A673 (cell line): ENCODE results near the gene PAK5. TPM values are rescaled to one million over a fixed set of nuclear protein-coding genes. Genes with fewer than 3 reads are reported as not detected.

Experiments
- BruUV-seq: library from RNA; stranded (reverse); fragments of 400-500 nt; replicated peaks from 2 replicates; lab custom pipeline; 2021; lab: Mats Ljungman, UMichigan
- CTCF ChIA-PET: fragments of 300-600 bp; sonication (Branson Sonifier 250); formaldehyde crosslinking; loops from one replicate; lab custom pipeline; 2022; ENCODE audit warnings: antibody characterized with exemption; lab: Charles Lee
- POLR2A ChIA-PET: fragments of 300-600 bp; sonication (Branson Sonifier 250); formaldehyde crosslinking; loops from one replicate; lab custom pipeline; 2022; ENCODE audit warnings: antibody characterized with exemption; ENCODE audit not compliant: low non-redundant PET; lab: Charles Lee
- DNase-seq: peaks from one replicate; pipeline ENCODE4 v3.0.0-alpha.2; 2015; ENCODE audit warnings: low spot score
- H3K27ac ChIP-seq: fragments of 200-600 bp; sonication (generic); 2 replicates; pipeline ENCODE4 v1.5.1; 2016; ENCODE audit warnings: mixed run types, low read depth, mild to moderate bottlenecking, mixed read lengths, antibody characterized with exemption, low read length; ENCODE audit not compliant: poor library complexity, severe bottlenecking
- H3K27me3 ChIP-seq: fragments of 200-600 bp; sonication (generic); replicated peaks from 2 replicates; pipeline ENCODE4 v1.6.1; 2017; ENCODE audit warnings: mixed run types, low read depth, mild to moderate bottlenecking, mixed read lengths, antibody characterized with exemption, low read length; ENCODE audit not compliant: insufficient read depth, poor library complexity
- H3K36me3 ChIP-seq: fragments of 200-600 bp; sonication (generic); 2 replicates; pipeline ENCODE4 v1.6.1; 2016; ENCODE audit warnings: mixed run types, mild to moderate bottlenecking, mixed read lengths, antibody characterized with exemption, low read length; ENCODE audit not compliant: insufficient read depth, poor library complexity, severe bottlenecking
- H3K4me1 ChIP-seq: fragments of 200-600 bp; sonication (generic); 2 replicates; pipeline ENCODE4 v1.6.1; 2017; ENCODE audit warnings: mixed run types, mild to moderate bottlenecking, mixed read lengths, antibody characterized with exemption, low read length; ENCODE audit not compliant: insufficient read depth, poor library complexity, severe bottlenecking
- H3K4me3 ChIP-seq: fragments of 200-600 bp; sonication (generic); 2 replicates; pipeline ENCODE4 v1.5.1; 2016; ENCODE audit warnings: low read depth, mixed run types, mild to moderate bottlenecking, mixed read lengths, low read length; ENCODE audit not compliant: poor library complexity, severe bottlenecking
- H3K9me3 ChIP-seq: fragments of 200-600 bp; sonication (generic); 2 replicates; pipeline ENCODE4 v1.6.1; 2016; ENCODE audit warnings: mixed run types, low read depth, mild to moderate bottlenecking, mixed read lengths, antibody characterized with exemption, low read length; ENCODE audit not compliant: poor library complexity, severe bottlenecking
- CTCF ChIP-seq: fragments of 300-800, 200-600 bp; sonication (generic); conservative IDR thresholded peaks from 2 replicates; pipeline ENCODE4 v1.5.1; 2017; ENCODE audit warnings: low read depth, mild to moderate bottlenecking, antibody characterized with exemption, low read length, moderate library complexity, mixed read lengths
- EZH2 ChIP-seq: fragments of 200-600 bp; sonication (generic); IDR thresholded peaks from 2 replicates; pipeline ENCODE4 v1.6.1; 2017; ENCODE audit warnings: borderline replicate concordance, low read depth, mild to moderate bottlenecking, mixed read lengths, antibody characterized with exemption, low read length; ENCODE audit not compliant: poor library complexity, severe bottlenecking
- intact Hi-C: fragments of 100-400 bp; cut with micrococcal nuclease; formaldehyde crosslinking; loops from one replicate; pipeline ENCODE4 v1.10.0; 2022; ENCODE audit not compliant: unreplicated experiment
- total RNA-seq: library from RNA; stranded (reverse); gene quantifications from 2 replicates; pipeline ENCODE4 v1.2.3, GENCODE V29; 2021

Gene PAK5
- total RNA-seq, 1 experiment from 2014 or later = not detected

GRCh38 chr20:9516234-9516871 lies 322.5 kb downstream of the PAK5 start:
- H3K27ac ChIP-seq = no peak overlapping the region
- BruUV-seq = no TSS peak
- ChIA-PET POLR2A (no interaction called here), CTCF (interaction anchor here (0.9 kb wide), 1 partner anchor 48 kb away, joined by 3 read pairs; no protein-coding TSS in a partner anchor)
- intact Hi-C loops = no loop called here
- no peaks in the 10 kb centered on the region for H3K4me1 ChIP-seq
- no peak overlapping the region for H3K4me3 ChIP-seq
- no peak for TF ChIP-seq CTCF
- TF ChIP-seq EZH2 = no peak
- no peak for DNase-seq
- H3K9me3 ChIP-seq = no peaks in the 10 kb centered on the region
- no peaks in the 10 kb centered on the region for H3K36me3 ChIP-seq
- peaks cover 66% of the 10 kb centered on the region for H3K27me3 ChIP-seq

GRCh38 chr20:9515741-9516233 lies 323.1 kb downstream of the PAK5 start:
- H3K27ac ChIP-seq = no peak overlapping the region

GRCh38 chr20:9515214-9515585 lies 323.7 kb downstream of the PAK5 start:
- Histone ChIP-seq H3K4me3 (no peak overlapping the region), H3K27ac (no peak overlapping the region)
- intact Hi-C loops = no loop called here

More at GRCh38 chr20:9515741-9516233, 323.1 kb downstream of the PAK5 start:
- intact Hi-C loops = no loop called here
- Histone ChIP-seq H3K4me3 (no peak overlapping the region), H3K4me1 (no peaks in the 10 kb centered on the region), H3K27me3 (peaks cover 70% of the 10 kb centered on the region), H3K36me3 (no peaks in the 10 kb centered on the region), H3K9me3 (no peaks in the 10 kb centered on the region)
- TF ChIP-seq EZH2 (no peak), CTCF (no peak)
- ChIA-PET POLR2A (no interaction called here), CTCF (interaction anchor here (0.9 kb wide), 1 partner anchor 48 kb away, joined by 3 read pairs; no protein-coding TSS in a partner anchor)
- BruUV-seq = no TSS peak
- DNase-seq = no peak

More at GRCh38 chr20:9515214-9515585, 323.7 kb downstream of the PAK5 start:
- H3K4me1 ChIP-seq = no peaks in the 10 kb centered on the region
- ChIA-PET CTCF (no interaction called here), POLR2A (no interaction called here)
- no peak for DNase-seq
- no peaks in the 10 kb centered on the region for H3K36me3 ChIP-seq
- no peak for TF ChIP-seq CTCF
- peak; percentile 29 for TF ChIP-seq EZH2
- H3K9me3 ChIP-seq = no peaks in the 10 kb centered on the region
- peaks cover 74% of the 10 kb centered on the region for H3K27me3 ChIP-seq
- no TSS peak for BruUV-seq
